Fibroblast of pulmonary artery (primary cell): ENCODE measurements around the gene KDR.
A peak's percentile ranks its signal among the peaks of the same experiment; 100 is the strongest.

ENCODE experiments used
- DNase-seq: peaks from one replicate; pipeline ENCODE4 v3.0.0-alpha.2; 2010; ENCODE audit warnings: low read depth
- H3K4me3 ChIP-seq: replicated peaks from 2 replicates; pipeline ENCODE4 v1.5.1; 2011; ENCODE audit warnings: low read depth, mild to moderate bottlenecking, control low read depth, low read length, moderate library complexity
- CTCF ChIP-seq: IDR thresholded peaks from 2 replicates; pipeline ENCODE4 v1.5.1; 2011; ENCODE audit warnings: mild to moderate bottlenecking, control low read depth, low read length, inconsistent platforms; ENCODE audit errors: missing control alignments

The KDR gene

GRCh38 chr4:55050418-55050950 is 74.9 kb downstream of the KDR start:
- H3K4me3 ChIP-seq = no peak overlapping the region
- no peak for TF ChIP-seq CTCF
- no peak for DNase-seq

DNA sequence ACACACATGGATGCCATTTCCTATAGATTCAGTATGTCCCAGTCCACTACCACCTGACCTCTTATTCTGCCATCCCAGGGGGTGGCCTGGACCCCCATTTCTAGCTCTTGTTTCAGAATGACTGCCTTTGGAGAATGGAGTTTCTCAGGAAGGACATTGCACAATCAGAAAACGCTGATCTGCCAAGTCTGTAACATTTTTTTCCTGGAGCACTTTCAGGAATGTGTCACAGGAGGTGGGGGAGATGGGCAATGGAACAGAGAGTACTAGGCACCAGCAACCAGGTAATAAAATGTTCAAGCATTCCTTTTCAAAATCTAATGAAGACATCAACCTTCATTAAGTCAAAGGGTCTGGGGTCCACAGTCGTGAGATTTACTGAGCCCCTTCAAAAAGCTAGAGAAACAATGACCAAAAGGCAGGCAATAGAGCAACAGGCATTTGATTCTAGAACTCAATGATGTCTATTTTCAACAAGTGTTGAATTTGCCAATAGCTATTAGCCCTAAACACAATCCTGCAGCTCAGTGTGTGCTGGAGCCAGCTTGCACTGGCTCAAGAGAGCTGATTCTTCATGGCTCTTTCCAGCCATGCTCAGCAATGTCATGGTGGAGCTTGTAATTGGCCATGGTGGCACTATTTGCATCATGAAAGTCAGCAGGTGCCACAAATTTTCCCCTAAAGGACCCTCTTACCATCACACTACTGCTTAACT is 87.1 kb downstream of the KDR start:
- H3K4me3 ChIP-seq = no peak overlapping the region
- DNase-seq = peak; percentile 90
- TF ChIP-seq CTCF = no peak

DNA sequence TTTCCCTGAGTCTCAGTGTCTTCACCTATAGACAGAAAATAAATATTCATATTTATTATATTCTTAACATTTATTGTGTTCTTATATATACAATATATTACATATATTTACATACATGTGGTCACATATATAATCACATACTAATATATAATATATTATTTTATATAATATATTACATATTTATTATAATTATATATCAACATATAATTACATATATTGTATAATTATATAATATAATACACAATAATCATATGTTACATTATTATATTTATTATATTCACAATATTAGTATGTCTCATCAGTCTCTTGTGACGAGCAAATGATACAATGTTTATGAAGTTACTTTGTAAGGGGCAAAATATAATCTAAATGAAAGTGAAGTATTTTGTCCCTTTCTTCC is 87.7 kb downstream of the KDR start:
- no peak for TF ChIP-seq CTCF
- no peak overlapping the region for H3K4me3 ChIP-seq
- DNase-seq = no peak

DNA sequence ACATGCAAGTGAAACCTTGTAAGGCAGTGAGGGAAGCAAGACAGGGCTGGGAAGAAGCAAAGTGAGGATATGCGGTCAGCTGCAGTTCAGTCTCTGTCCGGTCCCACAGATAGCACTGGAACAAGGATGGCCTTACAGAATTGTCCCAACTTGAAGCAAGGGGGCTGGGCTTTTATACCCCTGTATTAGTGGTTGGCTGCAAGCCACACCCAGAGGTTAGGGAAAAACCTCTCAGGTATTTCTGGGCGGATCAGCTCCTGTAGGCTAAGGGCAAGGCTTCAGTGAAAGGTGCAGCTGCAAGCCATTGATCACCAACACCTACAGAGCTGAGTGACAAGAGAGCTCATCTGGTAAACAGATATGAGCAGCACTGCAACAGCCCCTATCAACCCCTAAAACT is 89.0 kb downstream of the KDR start:
- TF ChIP-seq CTCF = no peak
- DNase-seq = no peak
- no peak overlapping the region for H3K4me3 ChIP-seq

GRCh38 chr4:55035892-55036291 is 89.5 kb downstream of the KDR start:
- no peak for DNase-seq
- no peak overlapping the region for H3K4me3 ChIP-seq
- TF ChIP-seq CTCF = no peak

DNA sequence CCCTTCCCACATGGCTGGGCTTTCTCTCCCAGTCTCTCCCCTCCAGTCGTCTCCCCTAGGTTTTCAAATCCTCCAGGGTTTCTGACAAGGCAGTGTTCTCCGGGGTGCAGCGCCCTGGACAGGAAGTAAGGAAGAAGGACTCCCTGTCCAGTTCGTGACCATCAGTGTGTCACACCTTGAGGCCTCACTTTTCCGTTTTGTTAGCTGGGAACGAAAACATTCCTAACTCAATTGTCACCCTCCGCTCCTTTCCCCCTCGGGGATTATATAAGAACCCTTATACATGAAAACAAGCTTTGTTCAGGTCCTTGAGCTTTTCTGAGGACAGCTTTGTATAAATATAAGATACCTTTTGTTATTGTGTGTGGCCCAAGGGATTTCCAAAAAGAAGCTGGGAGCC is 92.1 kb downstream of the KDR start:
- TF ChIP-seq CTCF = no peak
- DNase-seq = peak; percentile 30
- H3K4me3 ChIP-seq = no peak overlapping the region

DNA sequence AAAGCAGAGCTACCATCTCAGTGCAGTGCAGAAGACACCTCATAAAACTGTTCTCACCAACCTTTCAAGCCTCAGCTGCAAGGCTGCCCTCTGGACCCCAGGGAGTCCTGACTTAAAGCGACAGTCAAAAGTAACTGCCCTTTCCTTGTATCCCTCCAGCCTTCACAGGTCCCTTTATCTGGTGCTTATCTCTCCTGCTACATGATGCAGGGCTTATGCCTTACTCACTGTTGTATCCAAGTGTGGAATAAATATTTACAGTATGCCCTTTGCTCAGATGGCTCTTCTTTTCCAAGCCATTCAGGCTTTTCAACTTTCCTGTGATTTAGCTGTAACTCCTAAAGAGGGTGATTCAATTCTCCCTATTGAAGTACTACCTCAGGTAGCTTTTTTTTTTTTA is 92.6 kb downstream of the KDR start:
- H3K4me3 ChIP-seq = no peak overlapping the region
- DNase-seq = peak; percentile 44
- TF ChIP-seq CTCF = no peak
